SU-DHL-6 (cell line): ENCODE results near the gene RIIAD1.
"Not testable (repeated sequence)": the region's sequence is repeated elsewhere in the genome, so short reads cannot be mapped to it uniquely, and the experiment has no call there.

Source experiments
- H2AFZ ChIP-seq: fragments of 200-600 bp; sonication (generic); 2 replicates; pipeline ENCODE4 v1.6.1; 2014; ENCODE audit warnings: low read depth, mild to moderate bottlenecking, moderate library complexity, mixed read lengths, antibody characterized with exemption, low read length; ENCODE audit not compliant: severe bottlenecking
- H3F3A ChIP-seq: fragments of 200-600 bp; shearing (Covaris generic); 2 replicates; pipeline ENCODE4 v1.6.0; 2016; ENCODE audit warnings: antibody characterized with exemption, mild to moderate bottlenecking; ENCODE audit not compliant: insufficient read depth
- H3K27ac ChIP-seq: fragments of 200-600 bp; sonication (generic); 2 replicates; pipeline ENCODE4 v1.5.1; 2016; ENCODE audit warnings: low read depth, mild to moderate bottlenecking, low read length, moderate library complexity, mixed read lengths
- H3K27me3 ChIP-seq: fragments of 200-600 bp; sonication (generic), shearing (Covaris generic); 2 replicates; pipeline ENCODE4 v1.6.0; 2014; ENCODE audit warnings: mild to moderate bottlenecking, low read length
- H3K36me3 ChIP-seq: fragments of 200-600 bp; sonication (generic); 2 replicates; pipeline ENCODE4 v1.6.1; 2014; ENCODE audit warnings: mild to moderate bottlenecking, low read length, mixed read lengths
- H3K4me2 ChIP-seq: fragments of 300-600, 200-600 bp; shearing (Covaris generic), sonication (generic); 2 replicates; pipeline ENCODE4 v1.6.0; 2014; ENCODE audit warnings: low read length, low read depth, mild to moderate bottlenecking; ENCODE audit not compliant: poor library complexity, severe bottlenecking
- H3K4me3 ChIP-seq: fragments of 200-600 bp; sonication (generic); 2 replicates; pipeline ENCODE4 v1.5.1; 2014; ENCODE audit warnings: antibody characterized with exemption, low read length, mild to moderate bottlenecking, mixed read lengths; ENCODE audit not compliant: insufficient read depth, poor library complexity, severe bottlenecking
- H3K79me2 ChIP-seq: fragments of 200-600 bp; sonication (generic); 2 replicates; pipeline ENCODE4 v1.6.1; 2014; ENCODE audit warnings: mild to moderate bottlenecking, low read length, moderate library complexity; ENCODE audit not compliant: insufficient read depth
- H3K9ac ChIP-seq: fragments of 200-600 bp; sonication (generic); 2 replicates; pipeline ENCODE4 v1.7.0; 2014; ENCODE audit warnings: mild to moderate bottlenecking, low read length
- H3K9me2 ChIP-seq: fragments of 200-600 bp; sonication (generic); replicated peaks from 2 replicates; pipeline ENCODE4 v1.6.1; 2014; ENCODE audit warnings: low read length; ENCODE audit not compliant: insufficient read depth
- H3K9me3 ChIP-seq: fragments of 200-600 bp; sonication (generic); 2 replicates; pipeline ENCODE4 v1.6.1; 2014; ENCODE audit warnings: low read length, mixed read lengths; ENCODE audit not compliant: insufficient read depth
- H4K20me1 ChIP-seq: fragments of 200-600 bp; sonication (generic); 2 replicates; pipeline ENCODE4 v1.6.1; 2014; ENCODE audit warnings: low read depth, mild to moderate bottlenecking, antibody characterized with exemption, low read length, moderate library complexity, mixed read lengths
- CTCF ChIP-seq: fragments of 200-600 bp; sonication (generic); IDR thresholded peaks from one replicate; pipeline ENCODE4 v1.5.1; 2017; ENCODE audit warnings: antibody characterized with exemption, mild to moderate bottlenecking, low read length, moderate library complexity; ENCODE audit not compliant: insufficient read depth, poor library complexity, severe bottlenecking
- EZH2phosphoT487 ChIP-seq: fragments of 200-600 bp; sonication (generic), shearing (Covaris generic); conservative IDR thresholded peaks from 2 replicates; pipeline ENCODE4 v1.6.1; 2018; ENCODE audit warnings: mild to moderate bottlenecking, antibody characterized with exemption, low read length, moderate library complexity, mixed read lengths

The RIIAD1 gene

GRCh38 chr1:151763990-151764389, 42.7 kb downstream of the RIIAD1 start:
- Histone ChIP-seq H3F3A (peaks cover 3% of the 10 kb centered on the region; the same call in 1 of the 2 replicates), H3K27ac (peak overlapping the region; percentile 57)

GRCh38 chr1:151768351-151769066, 47.2 kb downstream of the RIIAD1 start:
- not testable (repeated sequence) for H3K27me3 ChIP-seq, H3K27ac ChIP-seq, H4K20me1 ChIP-seq, H3K36me3 ChIP-seq, H3K9me2 ChIP-seq, H3K79me2 ChIP-seq, H2AFZ ChIP-seq, H3F3A ChIP-seq, H3K4me2 ChIP-seq, H3K9me3 ChIP-seq, H3K4me3 ChIP-seq, H3K9ac ChIP-seq

More at GRCh38 chr1:151763990-151764389, 42.7 kb downstream of the RIIAD1 start:
- TF ChIP-seq EZH2phosphoT487 (no peak), CTCF (no peak)
- H2AFZ ChIP-seq, result peak overlapping the region; percentile 97
- H3K27me3 ChIP-seq, result no peaks in the 10 kb centered on the region
- H3K9me3 ChIP-seq, result no peaks in the 10 kb centered on the region
- H3K9ac ChIP-seq, result peak overlapping the region; percentile 83
- peak overlapping the region; percentile 94 for H3K4me2 ChIP-seq
- H3K36me3 ChIP-seq, result peaks cover 6% of the 10 kb centered on the region
- no peaks in the 10 kb centered on the region for H4K20me1 ChIP-seq
- peak overlapping the region; percentile 99 for H3K4me3 ChIP-seq
- no peaks in the 10 kb centered on the region for H3K9me2 ChIP-seq
- no peaks in the 10 kb centered on the region for H3K79me2 ChIP-seq

GRCh38 chr1:151769270-151769669, 47.9 kb downstream of the RIIAD1 start:
- not testable (repeated sequence) for H4K20me1 ChIP-seq, H3F3A ChIP-seq, H3K36me3 ChIP-seq, H3K4me2 ChIP-seq, H3K79me2 ChIP-seq, H3K27me3 ChIP-seq, H3K9me3 ChIP-seq, H2AFZ ChIP-seq, H3K9ac ChIP-seq, H3K27ac ChIP-seq, H3K9me2 ChIP-seq, H3K4me3 ChIP-seq

GRCh38 chr1:151773702-151774101, 52.4 kb downstream of the RIIAD1 start:
- no peaks in the 10 kb centered on the region for H3K79me2 ChIP-seq
- no peaks in the 10 kb centered on the region for H3K9me2 ChIP-seq
- H3K4me3 ChIP-seq, result no peak overlapping the region
- H3K4me2 ChIP-seq, result no peak overlapping the region
- no peaks in the 10 kb centered on the region for H3F3A ChIP-seq
- H2AFZ ChIP-seq, result no peak overlapping the region
- H4K20me1 ChIP-seq, result no peaks in the 10 kb centered on the region
- TF ChIP-seq EZH2phosphoT487, result no peak
- no peak for TF ChIP-seq CTCF
- no peak overlapping the region for H3K9ac ChIP-seq
- no peaks in the 10 kb centered on the region for H3K36me3 ChIP-seq
- H3K9me3 ChIP-seq, result no peaks in the 10 kb centered on the region
- no peaks in the 10 kb centered on the region for H3K27me3 ChIP-seq
- no peak overlapping the region for H3K27ac ChIP-seq
